Mesodermal cell (in vitro differentiated cells): Measurements from ENCODE around the gene OR1J1.

Source experiments
- H3K27ac ChIP-seq: 2 replicates; pipeline ENCODE4 v1.7.0; 2013; ENCODE audit warnings: mild to moderate bottlenecking, low read depth, low read length, moderate library complexity; ENCODE audit not compliant: severe bottlenecking
- H3K36me3 ChIP-seq: 2 replicates; pipeline ENCODE4 v1.7.1; 2013; ENCODE audit warnings: mild to moderate bottlenecking, low read length, moderate library complexity; ENCODE audit not compliant: control insufficient read depth, insufficient read depth
- H3K4me1 ChIP-seq: one replicate; pipeline ENCODE4 v1.7.1; 2013; ENCODE audit warnings: mild to moderate bottlenecking, low read length; ENCODE audit not compliant: insufficient read depth, control insufficient read depth, poor library complexity, severe bottlenecking
- H3K4me3 ChIP-seq: 2 replicates; pipeline ENCODE4 v1.7.0; 2013; ENCODE audit warnings: low read length, control low read depth, mild to moderate bottlenecking; ENCODE audit not compliant: insufficient read depth, poor library complexity, severe bottlenecking; ENCODE audit errors: extremely low read depth
- H3K9me3 ChIP-seq: 2 replicates; pipeline ENCODE4 v1.7.1; 2013; ENCODE audit warnings: mild to moderate bottlenecking, low read length, moderate library complexity; ENCODE audit not compliant: control insufficient read depth
- WGBS, 2 experiments: methylation state at CpG; one replicate each; pipeline ENCODE4 v1.1.5; 2013; ENCODE audit warnings: missing lambda C conversion rate in 2 of 2; ENCODE audit not compliant: insufficient coverage in 2 of 2; 5-methylcytosine and 5-hydroxymethylcytosine counted together

Gene OR1J1

GRCh38 chr9:122475717-122476116, 2.0 kb downstream of the OR1J1 start:
- Histone ChIP-seq H3K36me3 (no peaks in the 10 kb centered on the region), H3K9me3 (no peaks in the 10 kb centered on the region), H3K27ac (no peak overlapping the region), H3K4me3 (no peak overlapping the region), H3K4me1 (no peaks in the 10 kb centered on the region)
- WGBS, 2 experiments, result 80% methylated on average over 1 of the region's 2 CpGs; no CpG with 5 or more reads in 1 of the 2 experiments

GRCh38 chr9:122474561-122474960, 3.2 kb downstream of the OR1J1 start:
- 53 to 59% methylated on average over 2 to 3 of the region's 3 CpGs for WGBS, 2 experiments
- no peak overlapping the region for H3K27ac ChIP-seq
- no peaks in the 10 kb centered on the region for H3K36me3 ChIP-seq
- no peaks in the 10 kb centered on the region for H3K4me1 ChIP-seq
- H3K9me3 ChIP-seq, result no peaks in the 10 kb centered on the region
- H3K4me3 ChIP-seq, result no peak overlapping the region

GRCh38 chr9:122468735-122469134, 9.0 kb downstream of the OR1J1 start:
- no peaks in the 10 kb centered on the region for H3K4me1 ChIP-seq
- H3K4me3 ChIP-seq, result no peak overlapping the region
- H3K9me3 ChIP-seq, result no peaks in the 10 kb centered on the region
- no peaks in the 10 kb centered on the region for H3K36me3 ChIP-seq
- H3K27ac ChIP-seq, result no peak overlapping the region
- WGBS, 2 experiments, result 56 to 88% methylated on average over 2 of the region's 4 CpGs

GRCh38 chr9:122466456-122466855, 11.3 kb downstream of the OR1J1 start:
- no peak overlapping the region for H3K27ac ChIP-seq
- no peaks in the 10 kb centered on the region for H3K4me1 ChIP-seq
- WGBS, 2 experiments, result 33% methylated on average over 1 of the region's 3 CpGs; no CpG with 5 or more reads in 1 of the 2 experiments
- no peaks in the 10 kb centered on the region for H3K9me3 ChIP-seq
- no peak overlapping the region for H3K4me3 ChIP-seq
- no peaks in the 10 kb centered on the region for H3K36me3 ChIP-seq

GRCh38 chr9:122464633-122465567, 12.8 kb downstream of the OR1J1 start:
- no peak overlapping the region for H3K4me3 ChIP-seq
- no peaks in the 10 kb centered on the region for H3K9me3 ChIP-seq
- 0 to 6% methylated on average over 2 to 5 of the region's 10 CpGs for WGBS, 2 experiments
- no peak overlapping the region for H3K27ac ChIP-seq
- no peaks in the 10 kb centered on the region for H3K36me3 ChIP-seq
- H3K4me1 ChIP-seq, result no peaks in the 10 kb centered on the region

- no peak overlapping the region for H3K4me3 ChIP-seq
- H3K36me3 ChIP-seq, result no peaks in the 10 kb centered on the region
- WGBS, 2 experiments, result 83 to 89% methylated on average over 6 to 8 of the region's 10 CpGs
- H3K4me1 ChIP-seq, result no peaks in the 10 kb centered on the region
- no peak overlapping the region for H3K27ac ChIP-seq
- H3K9me3 ChIP-seq, result no peaks in the 10 kb centered on the region
Measured at GRCh38 chr9:122463828-122464632, 13.7 kb downstream of the OR1J1 start.

- no peak overlapping the region for H3K27ac ChIP-seq
- H3K4me3 ChIP-seq, result no peak overlapping the region
- no peaks in the 10 kb centered on the region for H3K36me3 ChIP-seq
- WGBS, 2 experiments, result no CpG with 5 or more reads among the region's 1 CpG
- no peaks in the 10 kb centered on the region for H3K4me1 ChIP-seq
- H3K9me3 ChIP-seq, result no peaks in the 10 kb centered on the region
Measured at GRCh38 chr9:122457787-122458186, 19.9 kb downstream of the OR1J1 start.

- H3K4me1 ChIP-seq, result no peaks in the 10 kb centered on the region
- no peak overlapping the region for H3K27ac ChIP-seq
- no peak overlapping the region for H3K4me3 ChIP-seq
- 78 to 93% methylated on average over 1 to 3 of the region's 3 CpGs for WGBS, 2 experiments
- H3K9me3 ChIP-seq, result no peaks in the 10 kb centered on the region
- no peaks in the 10 kb centered on the region for H3K36me3 ChIP-seq
Measured at GRCh38 chr9:122456123-122456522, 21.6 kb downstream of the OR1J1 start.

GRCh38 chr9:122453677-122454135, 24.0 kb downstream of the OR1J1 start:
- Histone ChIP-seq H3K4me3 (no peak overlapping the region), H3K36me3 (no peaks in the 10 kb centered on the region), H3K27ac (no peak overlapping the region), H3K9me3 (no peaks in the 10 kb centered on the region), H3K4me1 (no peaks in the 10 kb centered on the region)
- 100% methylated on average over 1 of the region's 2 CpGs; no CpG with 5 or more reads in 1 of the 2 experiments for WGBS, 2 experiments

- WGBS, 2 experiments, result 47 to 75% methylated on average over 1 to 2 of the region's 3 CpGs
- Histone ChIP-seq H3K27ac (peak overlapping the region; percentile 6), H3K36me3 (no peaks in the 10 kb centered on the region), H3K9me3 (peaks cover 14% of the 10 kb centered on the region), H3K4me3 (no peak overlapping the region), H3K4me1 (no peaks in the 10 kb centered on the region)
Measured at GRCh38 chr9:122446819-122447484, 30.8 kb downstream of the OR1J1 start.
